CD8-positive, alpha-beta memory T cell (primary cell): Measurements from ENCODE around the gene TMEM117. TPM values are rescaled to one million over a fixed set of nuclear protein-coding genes. Genes with fewer than 3 reads are reported as not detected.
"Not testable (repeated sequence)": the region's sequence is repeated elsewhere in the genome, so short reads cannot be mapped to it uniquely, and the experiment has no call there.

Experiments used
- CTCF ChIA-PET: fragments of 350-600 bp; sonication (Branson Sonifier 250); formaldehyde crosslinking; loops from one replicate; lab custom pipeline; 2021; ENCODE audit warnings: antibody characterized with exemption; lab: Charles Lee
- POLR2A ChIA-PET: fragments of 350-600 bp; sonication (Branson Sonifier 250); formaldehyde crosslinking; loops from one replicate; lab custom pipeline; 2021; ENCODE audit warnings: antibody characterized with exemption; lab: Charles Lee
- DNase-seq, 5 donors: peaks; one replicate each; pipeline versions ENCODE4 v3.0.0 to v3.0.0-alpha.2; 2020 to 2022; ENCODE audit warnings: mixed read lengths in 1 of 5
- H3K27ac ChIP-seq: one replicate; pipeline ENCODE4 v1.7.0; 2013; ENCODE audit warnings: low read depth, mild to moderate bottlenecking, low read length, moderate library complexity
- H3K27me3 ChIP-seq: 2 replicates; pipeline ENCODE4 v1.7.0; 2013; ENCODE audit warnings: low read length, mild to moderate bottlenecking; ENCODE audit not compliant: insufficient read depth, poor library complexity, severe bottlenecking
- H3K36me3 ChIP-seq: 2 replicates; pipeline ENCODE4 v1.7.0; 2013; ENCODE audit warnings: mild to moderate bottlenecking, low read length, moderate library complexity; ENCODE audit not compliant: insufficient read depth
- H3K4me1 ChIP-seq: 2 replicates; pipeline ENCODE4 v1.7.0; 2013; ENCODE audit warnings: mild to moderate bottlenecking, low read length, moderate library complexity; ENCODE audit not compliant: insufficient read depth
- H3K4me3 ChIP-seq: 2 replicates; pipeline ENCODE4 v1.7.0; 2013; ENCODE audit warnings: mild to moderate bottlenecking, low read length
- H3K9me3 ChIP-seq: 2 replicates; pipeline ENCODE4 v1.7.0; 2013; ENCODE audit warnings: mild to moderate bottlenecking, low read length
- H3K27ac Mint-ChIP-seq, 8 donors: one replicate each; pipeline ENCODE4 v1.8.0; 2020 to 2021; ENCODE audit warnings: mixed read lengths in 8 of 8, mild to moderate bottlenecking in 6 of 8, inconsistent platforms in 3 of 8, moderate library complexity in 3 of 8
- H3K27me3 Mint-ChIP-seq, 2 donors: one replicate each; pipeline ENCODE4 v1.8.0; 2020 to 2021; ENCODE audit warnings: mixed read lengths in 2 of 2, mild to moderate bottlenecking in 1 of 2, moderate library complexity in 1 of 2
- H3K36me3 Mint-ChIP-seq, 3 donors: one replicate each; pipeline ENCODE4 v1.8.0; 2020 to 2021; ENCODE audit warnings: mixed read lengths in 3 of 3, inconsistent platforms in 1 of 3, mild to moderate bottlenecking in 1 of 3
- H3K4me1 Mint-ChIP-seq, 3 donors: one replicate each; pipeline ENCODE4 v1.8.0; 2020 to 2021; ENCODE audit warnings: mixed read lengths in 3 of 3, inconsistent platforms in 1 of 3, mild to moderate bottlenecking in 1 of 3
- H3K4me3 Mint-ChIP-seq, 7 donors: one replicate each; pipeline ENCODE4 v1.8.0; 2020 to 2021; ENCODE audit warnings: mixed read lengths in 7 of 7, mild to moderate bottlenecking in 6 of 7, moderate library complexity in 4 of 7, inconsistent platforms in 2 of 7
- H3K9me3 Mint-ChIP-seq, 5 donors: one replicate each; pipeline ENCODE4 v1.8.0; 2020 to 2022; ENCODE audit warnings: mixed read lengths in 5 of 5, mild to moderate bottlenecking in 3 of 5, moderate library complexity in 2 of 5, inconsistent platforms in 1 of 5
- polyA plus RNA-seq: library from polyadenylated mRNA; unstranded; fragments of 300-500 nt; fragmentation: Illumina TruSeq; gene quantifications from one replicate; pipeline ENCODE4 v1.2.3, GENCODE V29; 2021
- total RNA-seq, 2 experiments: library from RNA; stranded (reverse); gene quantifications; one replicate each; pipeline ENCODE4 v1.2.3, GENCODE V29; 2021

The TMEM117 gene
- total and polyA plus RNA-seq, 3 experiments from 2014 or later = 1.4 to 6.2 (median 1.8) TPM

DNA sequence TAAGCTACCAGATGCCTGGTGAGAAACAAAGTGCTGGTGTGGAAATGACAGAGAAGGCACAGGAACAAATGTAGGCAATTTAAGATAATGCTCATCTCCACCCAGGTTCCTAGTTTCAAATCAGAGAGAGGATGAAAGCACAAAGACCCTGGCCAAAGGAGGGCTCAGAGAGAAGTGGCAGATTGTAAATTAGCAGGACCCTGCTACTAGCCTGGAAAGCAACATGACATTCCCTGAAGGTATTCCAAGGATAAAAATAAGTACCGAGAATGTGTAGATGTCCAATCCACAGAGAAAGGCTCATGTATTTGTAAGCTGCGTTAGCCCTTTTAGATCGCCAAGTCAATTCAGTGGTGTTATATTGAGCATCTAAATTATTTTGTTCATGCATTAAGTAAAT, 324.0 kb downstream of the TMEM117 start:
- CTCF ChIA-PET = no interaction called here
- Histone ChIP-seq H3K4me3 (no peak overlapping the region), H3K27me3 (no peaks in the 10 kb centered on the region), H3K9me3 (no peaks in the 10 kb centered on the region), H3K36me3 (no peaks in the 10 kb centered on the region), H3K4me1 (no peaks in the 10 kb centered on the region), H3K27ac (no peak overlapping the region)
- POLR2A ChIA-PET = no interaction called here
- no peak for DNase-seq
- H3K36me3 Mint-ChIP-seq = peaks cover 0 to 3% (median 0%) of the 10 kb centered on the region in 3 donors
- H3K4me1 Mint-ChIP-seq = no peaks in the 10 kb centered on the region
- no peaks in the 10 kb centered on the region for H3K9me3 Mint-ChIP-seq
- no peak overlapping the region for H3K27ac Mint-ChIP-seq
- no peak overlapping the region for H3K4me3 Mint-ChIP-seq
- no peaks in the 10 kb centered on the region for H3K27me3 Mint-ChIP-seq

DNA sequence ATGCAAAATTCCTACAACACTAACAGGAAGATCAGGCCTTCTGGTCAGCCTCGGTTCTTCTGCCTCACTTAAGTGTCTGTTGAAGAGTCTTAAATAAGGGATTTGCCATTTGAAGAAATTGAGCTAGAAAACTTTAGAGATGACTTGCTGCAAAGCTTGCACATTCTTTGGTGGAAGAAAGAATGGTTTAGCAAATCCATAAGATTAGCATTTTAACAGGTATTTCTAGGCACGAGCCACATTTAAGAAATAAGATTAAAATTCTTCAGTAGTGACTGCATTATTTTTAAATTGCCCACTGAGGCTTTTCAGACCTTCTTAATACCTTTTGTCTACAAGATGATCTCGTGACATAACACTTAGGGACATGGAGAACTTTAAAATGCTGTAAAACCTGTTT, 327.1 kb downstream of the TMEM117 start:
- no peaks in the 10 kb centered on the region for H3K9me3 Mint-ChIP-seq
- no peaks in the 10 kb centered on the region for H3K36me3 ChIP-seq
- no peak overlapping the region for H3K27ac ChIP-seq
- peaks cover 0 to 8% (median 0%) of the 10 kb centered on the region in 3 donors for H3K36me3 Mint-ChIP-seq
- no peak overlapping the region for H3K27ac Mint-ChIP-seq
- no peak overlapping the region for H3K4me3 ChIP-seq
- no peak for DNase-seq
- H3K4me1 ChIP-seq = no peaks in the 10 kb centered on the region
- CTCF ChIA-PET = no interaction called here
- no peaks in the 10 kb centered on the region for H3K4me1 Mint-ChIP-seq
- H3K27me3 ChIP-seq = no peaks in the 10 kb centered on the region
- POLR2A ChIA-PET = no interaction called here
- no peak overlapping the region for H3K4me3 Mint-ChIP-seq
- H3K27me3 Mint-ChIP-seq = no peaks in the 10 kb centered on the region
- H3K9me3 ChIP-seq = no peaks in the 10 kb centered on the region

DNA sequence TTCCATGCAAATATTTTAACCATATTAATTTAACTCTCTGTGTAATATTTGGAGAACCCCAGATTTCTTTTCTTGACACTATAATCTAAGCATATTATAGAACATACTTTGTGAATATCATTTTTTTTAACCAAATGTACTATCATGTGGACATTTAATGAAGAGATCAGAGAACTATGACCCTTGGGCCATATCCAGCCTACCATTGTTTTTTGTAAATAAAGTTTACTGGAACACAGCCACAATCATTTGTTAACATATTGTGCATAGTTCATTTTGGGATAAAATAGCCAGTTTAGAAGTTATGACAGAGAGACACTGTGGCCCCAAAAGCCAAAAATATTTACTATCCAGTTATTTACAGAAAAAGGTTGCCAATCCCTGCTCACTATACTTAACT, 338.2 kb downstream of the TMEM117 start:
- Mint-ChIP-seq H3K36me3 (peaks cover 0 to 21% (median 0%) of the 10 kb centered on the region in 3 donors), H3K4me1 (no peaks in the 10 kb centered on the region)
- POLR2A ChIA-PET = no interaction called here

DNA sequence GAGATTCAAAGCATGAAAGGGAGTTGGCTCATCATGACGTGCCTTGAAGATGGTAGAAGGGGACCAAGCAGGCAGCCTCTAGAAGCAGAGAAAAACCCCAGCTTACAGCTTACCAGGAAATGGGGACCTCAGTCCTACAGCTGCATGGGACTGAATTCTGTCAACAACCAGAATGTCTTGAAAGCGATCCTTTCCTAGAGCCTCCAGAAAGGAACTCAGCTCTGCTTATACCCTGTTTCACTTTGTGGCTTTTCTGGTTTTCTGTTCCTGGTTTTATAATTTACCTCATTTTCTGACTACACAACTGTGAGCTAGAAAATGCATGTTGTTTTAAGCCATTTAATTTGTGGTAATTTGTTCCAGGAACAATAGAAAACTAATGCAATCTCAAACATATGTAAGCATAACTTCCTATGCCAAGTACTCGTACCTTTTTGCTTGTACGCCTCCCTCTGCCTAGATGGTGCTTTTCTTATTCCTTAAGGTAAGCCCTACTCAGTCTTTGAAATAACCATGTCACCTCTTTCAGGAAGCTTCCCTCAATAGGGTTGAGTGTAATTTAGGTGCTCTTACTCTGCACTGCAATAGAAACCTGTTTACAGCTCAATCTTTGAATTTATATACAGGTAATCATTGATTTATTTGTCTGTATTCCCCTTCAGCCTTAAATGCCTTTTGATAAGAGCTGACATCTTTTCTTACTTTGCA, 348.8 kb downstream of the TMEM117 start:
- no peaks in the 10 kb centered on the region for H3K4me1 Mint-ChIP-seq
- Histone ChIP-seq H3K4me1 (no peaks in the 10 kb centered on the region), H3K27me3 (no peaks in the 10 kb centered on the region), H3K9me3 (no peaks in the 10 kb centered on the region), H3K4me3 (no peak overlapping the region), H3K27ac (no peak overlapping the region), H3K36me3 (no peaks in the 10 kb centered on the region)
- H3K36me3 Mint-ChIP-seq = peaks cover 0 to 8% (median 2%) of the 10 kb centered on the region in 3 donors
- DNase-seq = no peak
- H3K4me3 Mint-ChIP-seq = no peak overlapping the region
- no peak overlapping the region for H3K27ac Mint-ChIP-seq
- POLR2A ChIA-PET = no interaction called here
- peaks cover 0 to 3% (median 0%) of the 10 kb centered on the region in 5 donors for H3K9me3 Mint-ChIP-seq
- H3K27me3 Mint-ChIP-seq = no peaks in the 10 kb centered on the region
- CTCF ChIA-PET = no interaction called here

More for the DNA sequence above, 338.2 kb downstream of the TMEM117 start:
- peaks cover 0 to 5% (median 3%) of the 10 kb centered on the region in 5 donors for H3K9me3 Mint-ChIP-seq
- Histone ChIP-seq H3K9me3 (no peaks in the 10 kb centered on the region), H3K27me3 (no peaks in the 10 kb centered on the region), H3K4me3 (no peak overlapping the region), H3K4me1 (no peaks in the 10 kb centered on the region), H3K27ac (no peak overlapping the region), H3K36me3 (no peaks in the 10 kb centered on the region)
- no peaks in the 10 kb centered on the region for H3K27me3 Mint-ChIP-seq
- CTCF ChIA-PET = no interaction called here
- no peak overlapping the region for H3K27ac Mint-ChIP-seq
- H3K4me3 Mint-ChIP-seq = no peak overlapping the region
- no peak for DNase-seq

DNA sequence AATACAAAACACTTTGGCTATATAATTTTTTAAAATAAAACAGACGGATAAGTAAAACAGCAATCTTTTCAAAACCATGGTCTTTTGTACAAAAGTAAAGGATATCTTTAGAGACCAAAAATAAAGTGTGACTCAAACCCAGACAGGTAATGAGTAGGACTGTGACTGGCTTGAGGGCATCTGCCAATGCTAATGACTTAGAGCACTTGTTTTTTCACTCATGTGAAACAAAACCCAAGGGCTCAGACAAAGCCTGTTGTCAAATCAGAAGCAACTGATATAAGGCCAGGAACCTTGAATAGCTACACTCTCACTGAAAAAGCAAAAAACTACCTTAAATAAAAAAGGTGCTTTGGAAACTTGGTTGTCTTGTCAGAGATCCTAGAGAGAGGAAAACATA, 357.4 kb downstream of the TMEM117 start:
- Histone ChIP-seq H3K4me3 (no peak overlapping the region), H3K27me3 (no peaks in the 10 kb centered on the region), H3K4me1 (no peaks in the 10 kb centered on the region), H3K9me3 (no peaks in the 10 kb centered on the region), H3K36me3 (no peaks in the 10 kb centered on the region), H3K27ac (no peak overlapping the region)
- H3K4me3 Mint-ChIP-seq = no peak overlapping the region
- H3K36me3 Mint-ChIP-seq = peaks cover 0 to 34% (median 4%) of the 10 kb centered on the region in 3 donors
- ChIA-PET POLR2A (no interaction called here), CTCF (no interaction called here)
- no peaks in the 10 kb centered on the region for H3K27me3 Mint-ChIP-seq
- H3K9me3 Mint-ChIP-seq = no peaks in the 10 kb centered on the region
- H3K4me1 Mint-ChIP-seq = no peaks in the 10 kb centered on the region
- no peak for DNase-seq
- H3K27ac Mint-ChIP-seq = no peak overlapping the region

DNA sequence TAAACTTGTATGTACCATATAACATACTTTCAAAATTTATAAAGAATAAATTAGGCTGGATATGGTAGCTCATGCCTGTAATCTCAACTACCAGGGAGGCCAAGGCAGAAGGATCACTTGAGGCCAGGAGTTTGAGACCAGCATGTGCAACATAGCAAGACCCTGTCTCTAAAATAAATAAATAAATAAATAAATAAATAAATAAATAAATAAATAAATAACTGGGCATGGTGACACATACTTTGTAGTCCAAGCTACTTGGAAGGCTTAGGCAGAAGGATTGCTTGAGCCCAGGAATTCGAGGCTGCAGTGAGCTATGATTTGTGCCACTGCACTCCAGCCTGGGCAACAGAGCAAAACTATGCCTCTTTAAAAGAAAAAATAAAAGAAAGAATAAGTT, 359.8 kb downstream of the TMEM117 start:
- DNase-seq, CTCF ChIA-PET, H3K27me3 Mint-ChIP-seq, H3K9me3 Mint-ChIP-seq, H3K4me3 ChIP-seq, H3K27ac Mint-ChIP-seq, H3K9me3 ChIP-seq, H3K27me3 ChIP-seq, POLR2A ChIA-PET, H3K4me3 Mint-ChIP-seq, H3K4me1 ChIP-seq, H3K36me3 ChIP-seq, H3K27ac ChIP-seq, H3K4me1 Mint-ChIP-seq: not testable (repeated sequence)
- H3K36me3 Mint-ChIP-seq = peaks cover 0 to 36% (median 4%) of the 10 kb centered on the region in 3 donors

DNA sequence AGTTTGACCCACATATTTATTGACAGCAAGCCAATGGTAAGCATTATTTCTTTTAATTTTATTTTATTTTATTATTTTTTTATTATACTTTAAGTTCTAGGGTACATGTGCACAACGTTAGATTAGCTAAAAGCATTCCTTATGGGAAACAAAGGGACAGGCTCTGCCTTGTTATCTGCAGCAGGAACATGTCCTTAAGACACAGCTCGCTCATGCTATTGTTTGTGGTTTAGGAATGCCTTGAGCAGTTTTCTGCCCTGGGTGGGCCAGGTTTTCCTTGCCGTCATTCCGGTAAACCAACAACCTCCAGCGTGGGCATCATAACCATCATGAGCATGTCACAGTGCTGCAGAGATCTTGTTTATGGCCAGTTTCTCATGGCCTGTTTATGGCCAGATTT, 370.2 kb downstream of the TMEM117 start:
- Histone ChIP-seq H3K27ac (no peak overlapping the region), H3K4me1 (no peaks in the 10 kb centered on the region), H3K36me3 (no peaks in the 10 kb centered on the region), H3K27me3 (no peaks in the 10 kb centered on the region), H3K4me3 (no peak overlapping the region), H3K9me3 (no peaks in the 10 kb centered on the region)
- no peak for DNase-seq
- no peak overlapping the region for H3K27ac Mint-ChIP-seq
- no peaks in the 10 kb centered on the region for H3K4me1 Mint-ChIP-seq
- CTCF ChIA-PET = no interaction called here
- no peaks in the 10 kb centered on the region for H3K27me3 Mint-ChIP-seq
- POLR2A ChIA-PET = no interaction called here
- H3K9me3 Mint-ChIP-seq = peaks cover 7 to 30% (median 13%) of the 10 kb centered on the region in 5 donors
- H3K4me3 Mint-ChIP-seq = no peak overlapping the region
- H3K36me3 Mint-ChIP-seq = peaks cover 0 to 40% (median 5%) of the 10 kb centered on the region in 3 donors

DNA sequence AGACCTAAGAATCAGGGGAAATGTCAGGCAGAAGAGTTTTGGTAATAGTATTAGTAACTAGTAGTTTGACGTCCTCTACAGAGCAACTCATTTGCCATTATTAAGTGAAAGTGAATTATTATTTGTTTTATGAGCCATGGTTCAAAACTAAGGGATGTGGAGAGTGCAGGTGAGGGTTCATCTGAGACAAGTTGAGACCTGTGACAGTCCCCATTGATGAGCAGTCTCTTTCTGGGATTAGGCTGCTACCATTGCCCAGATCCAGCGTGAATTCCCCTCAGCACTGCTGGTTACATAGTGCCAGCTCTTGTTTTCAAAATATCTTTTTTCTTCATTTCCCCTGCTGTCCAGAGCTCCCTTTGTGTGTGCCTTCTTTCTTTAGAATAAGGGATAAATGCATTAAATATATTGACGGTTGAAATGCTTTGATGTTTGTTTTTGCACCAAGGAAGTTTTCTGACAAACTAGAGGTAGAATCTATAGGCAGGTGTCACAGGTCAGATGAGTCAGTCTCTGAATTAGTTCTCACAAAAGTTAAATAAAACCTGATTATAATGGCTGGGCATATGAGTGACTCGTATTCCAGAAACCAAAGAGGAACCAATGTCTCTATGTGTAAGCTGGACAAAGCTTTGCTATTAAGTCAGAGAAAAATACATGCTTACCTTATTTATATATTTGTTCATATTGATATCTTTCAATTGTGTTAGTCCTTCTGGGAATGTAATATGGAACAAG, 381.4 kb downstream of the TMEM117 start:
- H3K4me3 ChIP-seq = no peak overlapping the region
- H3K27ac ChIP-seq = no peak overlapping the region
- H3K27me3 Mint-ChIP-seq = peaks cover 0 to 3% of the 10 kb centered on the region in 2 donors
- H3K4me3 Mint-ChIP-seq = no peak overlapping the region
- ChIA-PET CTCF (no interaction called here), POLR2A (no interaction called here)
- H3K9me3 Mint-ChIP-seq = peaks cover 0 to 8% (median 5%) of the 10 kb centered on the region in 5 donors
- no peaks in the 10 kb centered on the region for H3K4me1 Mint-ChIP-seq
- no peaks in the 10 kb centered on the region for H3K9me3 ChIP-seq
- H3K36me3 ChIP-seq = no peaks in the 10 kb centered on the region
- DNase-seq = no peak
- H3K27ac Mint-ChIP-seq = no peak overlapping the region
- no peaks in the 10 kb centered on the region for H3K4me1 ChIP-seq
- H3K27me3 ChIP-seq = no peaks in the 10 kb centered on the region
- peaks cover 6 to 41% (median 11%) of the 10 kb centered on the region in 3 donors for H3K36me3 Mint-ChIP-seq
